D341Med (cell line): ENCODE results near the gene TRAPPC2.
"Not testable (repeated sequence)": the region's sequence is repeated elsewhere in the genome, so short reads cannot be mapped to it uniquely, and the experiment has no call there.

Experiments
- DNase-seq: peaks from one replicate; pipeline ENCODE4 v3.0.0; 2012; ENCODE audit warnings: low spot score

The TRAPPC2 gene

DNA sequence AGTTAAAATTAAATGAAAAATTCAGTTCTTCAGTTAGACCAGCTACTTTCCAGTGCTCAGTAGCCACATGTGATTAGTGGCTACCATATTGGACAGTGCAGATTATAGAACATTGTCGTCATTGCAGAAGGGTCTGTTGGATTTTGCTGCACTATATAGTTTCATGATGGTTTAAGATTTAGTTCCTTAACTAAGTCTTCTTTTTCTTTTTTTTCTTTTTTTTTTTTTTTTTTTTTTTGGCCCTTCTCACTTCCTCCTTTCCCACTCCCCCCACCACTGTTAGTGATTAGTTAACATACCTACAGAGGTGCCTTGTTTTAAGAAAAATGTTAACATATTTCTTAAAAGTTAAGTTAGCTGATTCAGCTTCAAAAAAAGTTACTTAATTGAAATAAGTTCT lies 36.4 kb downstream of the TRAPPC2 start:
- no peak for DNase-seq

DNA sequence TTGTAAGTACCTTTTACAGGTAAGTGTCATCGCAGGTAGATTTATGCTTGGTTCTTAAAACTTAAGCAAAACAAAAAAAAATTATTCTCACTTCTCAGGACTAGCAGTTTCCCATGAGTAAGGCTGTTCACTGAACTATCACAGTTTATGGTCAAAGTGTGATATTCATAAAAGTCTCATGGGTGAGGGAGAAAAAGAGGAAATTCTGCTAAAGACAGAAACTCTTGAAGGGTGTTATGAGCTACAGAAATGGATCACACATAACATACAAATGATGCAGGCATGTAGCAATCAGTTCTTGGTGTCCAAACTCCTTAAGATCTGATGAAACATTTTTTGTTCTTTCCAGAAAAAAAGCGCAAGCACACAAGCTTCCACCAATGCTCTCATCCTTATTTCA lies 37.0 kb downstream of the TRAPPC2 start:
- DNase-seq: no peak

DNA sequence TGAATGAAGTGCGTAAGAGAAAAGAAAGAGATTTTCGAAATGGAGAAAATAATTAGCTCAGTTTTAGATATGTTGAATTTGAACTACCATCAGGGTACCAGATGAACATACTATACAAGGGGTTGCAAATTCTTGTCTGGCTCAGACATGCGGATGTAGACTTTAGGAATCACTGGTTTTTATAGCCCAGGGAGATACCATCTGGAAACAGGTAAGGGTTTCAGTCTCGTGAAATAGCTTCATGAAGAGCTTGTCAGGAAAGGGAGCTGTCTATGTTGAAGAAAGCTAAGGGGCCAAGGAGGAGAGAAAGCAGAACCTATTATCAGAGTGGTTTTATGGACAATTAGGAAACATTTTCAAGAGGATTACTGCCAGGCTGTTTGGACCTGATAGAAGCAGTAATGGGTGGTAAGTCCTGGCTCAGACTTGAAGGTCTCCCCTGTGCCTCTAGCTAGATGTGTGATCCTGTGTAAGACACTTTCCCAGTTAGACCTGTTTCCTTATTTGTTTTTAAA lies 38.8 kb downstream of the TRAPPC2 start:
- no peak for DNase-seq

DNA sequence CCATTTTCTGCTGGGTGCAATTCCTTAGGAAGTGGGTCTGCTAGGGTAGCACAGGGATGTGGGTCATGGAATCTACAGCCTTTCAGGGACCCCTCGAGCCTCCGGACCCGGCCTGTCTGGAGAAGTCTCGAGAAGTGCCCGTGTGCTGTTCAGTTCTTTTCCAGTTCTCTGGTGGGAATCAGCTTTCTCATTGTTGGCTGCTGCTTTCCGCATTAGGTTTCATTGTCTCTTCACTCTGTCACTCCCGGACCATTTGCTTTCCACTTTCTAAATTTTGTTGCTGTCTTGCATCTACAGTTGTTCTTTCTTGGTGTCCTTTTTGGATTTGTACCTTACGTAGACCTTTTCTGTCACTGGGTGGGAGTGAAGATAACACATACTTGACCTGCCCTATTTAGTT lies 39.4 kb downstream of the TRAPPC2 start:
- DNase-seq: no peak

DNA sequence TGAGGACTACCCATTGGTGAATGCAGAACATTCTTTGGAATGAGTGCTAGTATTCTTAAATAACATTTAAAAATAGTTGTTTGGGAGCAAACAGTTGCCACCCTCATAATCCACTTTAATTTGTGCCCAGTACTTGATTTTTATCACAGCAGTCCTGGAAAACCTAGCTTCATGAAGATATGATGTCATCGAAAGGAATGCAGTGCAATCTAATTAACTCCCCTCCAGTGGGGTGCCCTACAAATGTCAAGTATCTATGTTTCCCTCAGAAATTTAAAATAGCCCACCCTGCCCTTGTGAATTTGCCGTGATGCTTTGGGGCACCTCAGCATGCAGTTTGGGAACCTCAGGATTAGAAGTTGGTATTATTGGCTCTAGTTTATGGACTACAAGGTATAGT lies 40.1 kb downstream of the TRAPPC2 start:
- no peak for DNase-seq

DNA sequence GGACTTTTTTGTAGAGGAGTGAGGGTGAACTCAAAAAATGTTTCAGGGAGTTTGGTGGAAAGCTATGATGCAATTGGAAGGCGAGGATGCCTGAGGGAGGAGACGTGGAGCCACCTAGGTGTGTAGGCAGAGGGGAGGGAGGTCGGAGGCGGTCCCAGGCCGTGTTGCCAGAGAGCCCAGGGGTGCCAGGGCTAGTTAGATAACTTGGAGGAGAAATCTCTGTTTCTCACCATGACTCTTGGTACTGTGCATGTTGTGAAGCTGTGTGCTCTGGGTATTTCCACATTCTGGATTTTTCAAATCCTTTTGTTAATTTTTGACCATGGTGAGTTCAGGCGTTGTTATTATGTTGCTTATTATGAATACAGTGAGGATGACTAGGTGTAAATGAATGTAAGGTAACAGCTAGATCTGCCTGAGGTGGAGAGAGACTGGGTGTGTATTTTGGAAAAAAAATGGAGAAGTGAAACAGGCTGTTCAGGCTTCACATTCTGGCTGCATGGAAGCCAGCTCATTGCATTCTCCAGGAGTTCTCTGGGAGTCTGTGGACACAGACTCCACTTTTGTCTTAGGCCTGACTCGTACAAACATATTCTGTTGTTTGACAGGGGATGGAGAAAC lies 41.0 kb downstream of the TRAPPC2 start:
- no peak for DNase-seq

DNA sequence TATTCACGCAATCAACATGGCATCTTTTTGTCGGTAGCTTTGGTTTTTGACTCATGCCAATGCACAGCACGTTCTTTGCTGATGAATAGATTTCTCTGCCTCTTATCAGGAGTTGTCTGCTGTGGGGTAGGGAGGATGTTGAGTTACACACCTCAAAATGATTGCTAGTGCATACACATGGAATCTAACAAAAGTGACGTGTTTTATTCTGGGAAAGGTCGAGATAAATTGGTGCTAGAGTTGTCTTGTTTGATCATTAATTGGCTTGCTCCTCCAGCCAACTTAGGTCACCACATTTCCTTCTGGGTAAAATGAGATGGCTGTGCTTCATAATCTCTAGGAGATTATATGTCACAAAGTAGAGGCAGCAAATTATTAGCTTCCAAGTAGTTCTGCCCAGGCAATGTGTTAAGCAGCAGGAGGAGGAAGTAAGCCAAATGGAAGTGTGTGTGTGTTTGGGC lies 41.6 kb downstream of the TRAPPC2 start:
- DNase-seq: no peak

DNA sequence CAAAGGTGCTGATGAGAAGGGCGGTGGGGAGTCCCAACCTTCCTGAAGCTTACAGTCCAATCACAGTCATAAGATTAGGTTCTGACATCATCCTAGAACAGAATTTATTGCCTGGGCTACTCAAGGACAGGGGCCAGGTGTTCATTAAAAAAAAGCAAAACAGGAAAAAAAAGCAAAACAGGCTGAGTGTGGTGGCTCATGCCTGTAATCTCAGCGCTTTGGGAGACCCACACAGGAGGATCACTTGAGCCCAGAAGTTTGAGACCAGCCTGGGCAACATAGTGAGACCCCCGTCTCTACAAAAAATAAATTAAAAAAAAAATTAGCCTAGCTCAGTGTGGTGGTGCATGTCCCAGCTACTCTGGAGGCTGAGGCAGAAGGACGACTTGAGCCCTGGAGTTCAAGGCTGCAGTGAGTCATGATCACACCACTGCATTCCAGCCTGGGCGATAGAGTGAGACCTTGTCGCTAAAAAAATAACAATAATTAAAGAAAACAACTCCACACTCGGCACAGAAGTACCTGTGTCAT lies 42.5 kb downstream of the TRAPPC2 start:
- DNase-seq: no peak

DNA sequence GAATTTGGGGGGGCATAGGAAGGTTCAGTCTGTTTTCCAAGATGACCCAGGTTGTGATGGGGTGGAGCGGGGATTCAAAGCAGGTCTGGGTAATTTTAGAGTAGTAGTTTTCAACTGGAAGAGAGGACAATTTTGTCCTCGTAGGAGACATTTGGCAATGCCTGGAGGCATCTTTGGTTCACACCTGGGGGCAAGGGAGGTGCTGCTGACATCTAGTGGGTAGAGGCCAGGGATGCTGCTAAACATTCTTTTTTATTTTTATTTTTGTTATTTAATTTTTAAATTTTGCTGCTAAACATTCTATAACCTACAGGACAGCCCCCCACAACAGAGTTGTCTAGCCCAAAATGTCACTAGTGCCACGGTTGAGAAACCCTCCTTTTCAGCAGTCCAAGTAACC lies 43.6 kb downstream of the TRAPPC2 start:
- no peak for DNase-seq

DNA sequence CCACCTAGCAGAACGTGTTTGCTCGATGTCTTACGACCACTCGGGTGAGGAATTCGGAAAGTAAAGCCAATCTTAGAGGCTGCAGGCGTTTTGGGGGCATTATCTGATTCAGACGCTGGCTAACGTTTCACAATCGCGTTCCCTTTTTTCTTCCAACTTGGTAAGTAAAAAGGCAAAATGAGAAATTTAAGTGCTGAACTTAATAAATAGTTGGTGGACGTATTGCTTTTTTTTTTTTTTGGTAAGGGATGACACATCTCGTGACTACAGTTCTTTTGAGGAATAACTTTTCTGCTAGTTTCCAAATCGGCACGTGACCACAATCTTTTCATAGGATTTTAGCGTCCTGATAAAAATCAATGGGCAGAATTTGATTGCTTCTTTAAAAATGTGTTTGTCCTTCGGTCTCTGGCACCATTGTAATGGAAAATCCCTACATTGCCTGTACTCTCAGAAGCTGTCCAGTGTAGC lies 44.6 kb downstream of the TRAPPC2 start:
- no peak for DNase-seq

DNA sequence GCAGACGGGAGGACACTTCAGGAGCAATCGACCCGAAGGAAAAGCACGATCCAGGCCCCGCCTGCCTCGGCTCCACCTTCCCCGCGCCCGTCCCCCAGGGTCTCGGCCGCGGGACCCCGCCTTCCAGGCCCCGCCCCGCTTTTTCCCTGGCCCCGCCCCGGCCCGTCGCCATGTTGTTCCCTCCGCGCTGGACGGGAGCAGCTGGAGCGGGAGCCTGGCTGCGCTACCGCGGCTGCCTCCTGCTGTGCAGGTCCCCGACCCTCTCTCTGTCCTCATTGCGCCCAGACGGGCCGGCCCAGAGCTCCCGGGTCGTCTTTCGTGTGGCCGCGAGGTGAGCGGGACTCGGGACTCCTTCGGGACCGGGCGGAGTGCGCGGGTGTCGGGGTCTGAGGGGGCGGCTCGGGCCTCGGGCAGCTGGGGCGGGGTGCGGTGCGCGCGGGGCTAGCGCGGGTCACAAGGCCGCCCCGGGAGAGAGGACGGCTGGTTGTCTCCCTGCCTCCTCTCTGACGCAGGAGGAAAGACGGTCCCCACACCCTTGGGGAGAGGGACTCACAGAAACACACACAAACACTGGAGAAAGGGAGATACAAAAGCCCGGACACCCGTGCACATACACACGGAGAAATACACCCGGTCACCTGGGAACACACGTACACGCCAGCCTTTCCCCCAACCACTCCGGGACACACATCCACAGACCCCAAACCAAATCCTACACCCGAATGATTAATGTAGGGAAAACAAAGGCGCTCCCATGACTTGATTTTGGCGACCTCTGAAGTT lies 45.3 kb downstream of the TRAPPC2 start, which contains the start of gene RAB9A:
RAB9A (plus strand) TSS at position 171 of the 783 bp plus-strand sequence. CDS start 19,619 bp downstream, outside the sequence.
- DNase-seq: peak; percentile 92

DNA sequence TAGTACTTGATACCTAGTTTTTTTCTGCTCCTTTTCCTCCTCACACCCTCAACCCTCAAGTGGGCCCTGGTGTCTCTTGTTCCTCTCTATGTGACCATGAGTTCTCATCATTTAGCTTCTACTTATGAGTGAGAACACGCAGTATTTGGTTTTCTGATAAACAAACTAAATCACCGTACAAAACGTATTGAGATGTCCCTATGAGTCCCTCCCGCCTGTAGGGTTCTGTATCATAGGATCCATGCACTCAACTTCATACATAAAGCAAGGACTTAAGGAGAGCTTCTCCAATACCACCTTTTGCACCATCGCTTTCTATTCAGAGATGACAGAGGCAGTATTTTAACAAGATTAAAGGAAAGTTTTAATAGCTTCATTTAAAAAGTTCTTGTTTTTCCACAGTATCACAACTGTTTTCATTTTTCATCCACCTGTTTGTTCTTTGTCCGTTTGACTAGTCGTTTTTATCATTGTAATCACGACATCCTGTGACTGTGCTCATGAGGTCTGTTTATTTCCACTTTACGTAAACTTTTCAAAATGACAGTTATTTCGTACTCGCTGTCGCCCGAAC lies 45.9 kb downstream of the TRAPPC2 start:
- no peak for DNase-seq

DNA sequence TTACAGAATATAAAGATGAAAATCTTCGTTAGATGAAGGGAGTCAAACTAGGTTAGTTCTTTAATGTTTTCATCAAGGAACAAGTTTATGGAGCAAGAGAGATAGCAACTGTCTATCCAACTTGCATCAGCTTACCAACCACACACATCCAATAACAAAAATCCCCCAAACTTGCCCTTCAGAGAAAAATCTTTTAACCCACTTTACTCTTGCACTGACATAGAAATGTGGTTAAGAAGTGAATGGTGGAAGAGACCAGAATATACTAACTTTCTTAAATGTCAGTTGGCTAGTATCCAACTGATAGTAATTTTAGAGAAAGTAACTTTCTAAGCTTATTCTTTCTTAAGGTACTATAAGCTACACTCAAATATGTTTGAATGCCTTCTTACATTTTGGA lies 47.2 kb downstream of the TRAPPC2 start:
- DNase-seq: no peak

DNA sequence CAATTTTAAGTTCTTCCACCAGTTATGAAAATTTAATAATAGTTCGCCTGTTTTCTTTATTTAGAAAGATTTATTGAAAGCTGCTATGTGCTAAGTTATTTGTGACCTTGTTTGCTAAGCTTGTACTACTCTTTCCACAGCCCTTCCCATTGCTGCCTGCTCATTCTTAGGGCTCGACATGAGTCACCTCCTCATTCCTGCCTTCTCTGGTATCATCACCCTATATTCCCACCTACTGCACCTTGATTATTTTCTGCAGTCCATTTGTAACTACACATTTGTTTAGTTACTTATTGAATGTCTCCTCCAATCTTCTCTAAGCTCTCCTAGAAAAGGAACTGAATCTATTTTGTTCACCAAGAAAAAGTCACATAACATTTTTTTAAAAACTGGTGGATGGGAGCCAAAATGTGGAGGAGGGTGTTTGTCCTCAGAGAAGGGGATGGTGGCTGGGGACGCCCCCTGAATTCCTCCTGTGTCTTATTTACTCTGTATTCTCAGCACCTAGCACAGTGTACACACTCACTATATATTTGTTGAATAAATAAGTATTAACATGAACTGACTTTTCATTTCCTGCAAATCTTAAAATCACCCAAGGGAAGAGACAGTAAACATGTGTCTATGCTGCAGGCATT lies 49.2 kb downstream of the TRAPPC2 start:
- no peak for DNase-seq

DNA sequence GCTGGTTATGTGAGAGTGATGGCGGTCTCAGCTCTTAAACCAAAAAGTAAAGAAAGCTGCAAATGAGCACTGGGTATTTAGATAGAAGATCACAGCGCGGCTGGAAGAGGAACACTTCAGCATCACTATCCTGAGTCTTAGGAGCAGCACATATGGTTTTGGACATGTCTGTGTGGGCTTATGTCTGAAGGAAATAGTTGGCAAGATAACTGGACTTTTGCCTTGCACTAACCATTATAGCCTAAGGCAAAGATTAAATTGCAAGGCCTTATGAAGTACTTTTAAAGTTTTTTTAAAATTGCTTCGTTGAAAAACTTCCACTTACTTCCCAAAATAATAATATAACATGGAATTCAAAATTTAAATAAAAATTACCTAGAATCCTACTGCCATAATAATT lies 50.1 kb downstream of the TRAPPC2 start:
- no peak for DNase-seq

DNA sequence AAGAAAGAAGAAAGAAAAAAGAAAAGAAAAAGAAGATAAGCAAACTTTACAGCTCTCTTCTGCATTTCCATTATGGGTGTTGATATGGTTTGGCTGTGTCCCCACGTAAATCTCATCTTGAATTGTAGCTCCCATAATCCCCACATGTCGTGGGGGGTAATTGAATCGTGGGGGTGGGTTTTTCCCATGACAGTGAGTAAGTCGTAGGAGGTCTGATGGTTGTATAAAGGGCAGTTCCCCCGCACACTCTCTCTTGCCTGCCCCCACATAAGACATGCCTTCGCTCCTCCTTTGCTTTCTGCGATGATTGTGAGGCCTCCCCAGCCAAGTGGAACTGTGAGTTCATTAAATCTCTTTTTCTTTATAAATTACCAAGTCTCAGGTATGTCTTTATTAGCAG lies 52.8 kb downstream of the TRAPPC2 start:
- no peak for DNase-seq

DNA sequence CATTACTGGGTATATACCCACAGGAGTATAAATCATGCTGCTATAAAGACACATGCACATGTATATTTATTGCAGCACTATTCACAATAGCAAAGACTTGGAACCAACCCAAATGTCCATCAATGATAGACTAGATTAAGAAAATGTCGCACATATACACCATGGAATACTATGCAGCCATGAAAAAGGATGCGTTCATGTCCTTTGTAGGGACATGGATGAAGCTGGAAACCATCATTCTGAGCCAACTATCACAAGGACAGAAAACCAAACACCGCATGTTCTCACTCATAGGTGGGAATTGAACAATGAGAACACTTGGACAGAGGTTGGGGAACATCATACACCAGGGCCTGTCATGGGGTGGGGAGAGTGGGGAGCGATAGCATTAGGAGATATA lies 54.7 kb downstream of the TRAPPC2 start:
- not testable (repeated sequence) for DNase-seq

DNA sequence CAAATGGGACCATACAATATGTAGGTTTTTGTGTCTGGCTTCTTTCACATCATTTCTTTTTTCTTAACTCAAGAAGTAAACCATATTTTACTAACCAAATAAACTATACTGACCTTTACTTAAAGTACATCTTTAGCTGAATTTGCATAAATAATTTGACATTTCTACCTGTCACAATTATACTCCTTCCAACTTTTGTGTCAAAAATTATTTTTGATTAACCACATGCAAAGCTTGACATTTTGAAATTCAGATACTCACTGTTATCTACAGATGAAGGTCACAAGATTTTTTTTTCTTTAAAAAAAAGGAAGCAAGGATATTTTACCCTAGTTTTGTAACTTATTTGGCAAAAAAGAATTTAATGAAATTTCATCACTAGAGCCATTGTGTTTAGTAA lies 57.5 kb downstream of the TRAPPC2 start:
- DNase-seq: no peak

DNA sequence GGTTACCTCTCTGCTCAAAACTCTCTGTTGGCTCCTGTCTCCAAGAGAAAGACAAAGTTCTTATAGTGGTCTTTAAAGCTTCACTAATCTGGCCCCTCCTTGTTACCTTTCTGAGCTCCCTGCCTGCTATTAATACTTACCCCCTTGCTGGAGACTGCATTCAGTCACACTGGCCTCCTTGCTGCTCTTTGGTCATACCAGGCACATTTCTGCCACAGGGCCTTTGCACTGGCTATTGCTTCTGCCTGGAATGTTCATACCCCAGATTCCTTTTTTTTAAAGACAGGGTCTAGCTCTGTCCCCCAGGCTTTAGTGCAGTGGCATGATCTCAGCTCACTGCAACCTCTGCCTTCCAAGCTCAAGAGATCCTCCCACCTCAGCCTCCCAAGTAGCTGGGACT lies 61.4 kb downstream of the TRAPPC2 start:
- DNase-seq: no peak

DNA sequence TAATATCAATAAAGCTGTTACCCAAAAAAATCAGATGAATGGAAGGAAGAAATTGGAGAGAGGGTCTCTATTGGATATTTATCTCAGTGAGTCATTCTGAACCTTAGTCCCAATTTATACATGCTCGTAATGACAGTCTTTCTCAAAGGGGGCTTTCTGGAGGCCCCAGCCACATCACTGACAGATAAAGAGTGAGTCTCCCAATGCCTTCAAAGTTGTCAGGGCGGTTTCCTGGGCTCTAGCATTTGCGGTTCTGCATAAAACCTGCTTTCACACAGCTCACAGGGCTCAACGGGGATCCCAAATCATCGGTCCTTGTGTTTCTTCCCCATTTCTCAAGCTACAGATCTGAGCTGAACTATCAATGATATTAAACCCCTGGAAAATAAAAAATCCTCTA lies 64.2 kb downstream of the TRAPPC2 start:
- DNase-seq: no peak

DNA sequence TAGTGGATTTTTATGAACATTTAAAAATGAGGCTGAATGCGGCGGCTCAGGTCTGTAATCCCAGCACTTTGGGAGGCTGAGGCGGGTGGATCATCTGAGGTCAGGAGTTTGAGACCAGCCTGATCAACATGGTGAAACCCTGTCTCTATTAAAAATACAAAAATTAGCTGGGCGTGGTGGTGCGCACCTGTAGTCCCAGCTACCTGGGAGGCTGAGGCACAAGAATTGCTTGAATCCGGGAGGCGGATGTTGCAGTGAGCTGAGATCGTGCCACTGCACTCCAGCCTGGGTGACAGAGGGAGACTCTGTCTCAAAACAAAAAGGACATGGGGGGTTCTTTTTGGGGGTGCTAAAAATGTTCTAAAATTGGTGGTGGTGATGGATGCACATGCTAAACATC lies 64.7 kb downstream of the TRAPPC2 start:
- not testable (repeated sequence) for DNase-seq

DNA sequence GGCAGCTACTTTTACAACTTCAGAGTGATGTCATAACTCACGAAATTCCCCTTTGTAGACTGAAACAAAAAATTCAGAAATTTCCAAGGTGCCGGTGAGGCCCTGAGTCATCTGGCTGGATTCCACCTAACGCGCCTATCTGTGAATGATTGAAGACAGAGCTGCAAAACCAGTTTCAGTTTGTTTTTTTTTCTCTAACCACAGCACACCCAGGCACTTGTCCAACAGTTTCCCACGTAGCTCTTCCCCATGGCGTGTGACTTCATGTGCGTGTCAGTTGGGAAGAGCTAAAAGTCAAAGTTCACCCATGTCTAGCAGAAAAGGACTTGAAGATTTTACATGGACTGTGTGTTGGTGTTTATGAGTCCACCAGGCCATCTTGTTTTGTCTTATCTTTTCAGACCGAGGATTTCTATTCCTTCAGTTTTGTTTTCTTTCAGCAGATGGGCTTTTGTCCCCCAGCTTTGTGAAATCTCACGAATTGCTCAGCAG lies 65.1 kb downstream of the TRAPPC2 start:
- DNase-seq: no peak
